Kidney (tissue), 22 donors: ENCODE measurements around the gene OR52E8. TPM values are rescaled to one million over a fixed set of nuclear protein-coding genes. Genes with fewer than 3 reads are reported as not detected.

Experiments
- DNase-seq, 5 donors: peaks; one replicate each; pipeline ENCODE4 v3.0.0-alpha.2; 2013 to 2020
- FAIRE-seq: peaks from 2 replicates; lab custom pipeline; 2012; peaks lifted over from hg19 to GRCh38; lab: Jason Lieb, UNC
- H3K27ac ChIP-seq, 2 donors: one replicate each; pipeline ENCODE4 v1.7.0; 2013; ENCODE audit warnings: low read depth in 2 of 2, low read length in 2 of 2, inconsistent platforms in 1 of 2
- H3K27me3 ChIP-seq: one replicate; pipeline ENCODE4 v1.7.1; 2013; ENCODE audit warnings: low read length, inconsistent platforms; ENCODE audit not compliant: control insufficient read depth, insufficient read depth
- H3K36me3 ChIP-seq, 3 donors: one replicate each; pipeline versions ENCODE4 v1.7.0 to v1.7.1; 2013; ENCODE audit warnings: low read length in 3 of 3, control low read depth in 1 of 3, inconsistent platforms in 1 of 3; ENCODE audit not compliant: insufficient read depth in 3 of 3, control insufficient read depth in 2 of 3
- H3K4me1 ChIP-seq, 3 donors: one replicate each; pipeline versions ENCODE4 v1.7.0 to v1.7.1; 2013; ENCODE audit warnings: low read length in 3 of 3, inconsistent platforms in 1 of 3, low read depth in 1 of 3; ENCODE audit not compliant: control insufficient read depth in 2 of 3, insufficient read depth in 2 of 3
- H3K4me3 ChIP-seq, 3 donors: one replicate each; pipeline versions ENCODE4 v1.7.0 to v1.8.1; 2013; ENCODE audit warnings: low read length in 3 of 3, control low read depth in 1 of 3, inconsistent platforms in 1 of 3
- H3K9ac ChIP-seq, 3 donors: one replicate each; pipeline versions ENCODE4 v1.7.0 to v1.7.1; 2013; ENCODE audit warnings: low read length in 3 of 3, control low read depth in 1 of 3, inconsistent platforms in 1 of 3
- H3K9me3 ChIP-seq, 3 donors: one replicate each; pipeline versions ENCODE4 v1.7.0 to v1.7.1; 2013; ENCODE audit warnings: low read length in 3 of 3, control low read depth in 1 of 3, inconsistent platforms in 1 of 3; ENCODE audit not compliant: control insufficient read depth in 2 of 3, insufficient read depth in 1 of 3
- intact Hi-C: fragments of 100-400 bp; cut with DNase I; formaldehyde crosslinking; loops from one replicate; pipeline ENCODE4 v1.11.1; 2022
- long read RNA-seq, 10 donors: library from polyadenylated mRNA in 1 of 10; unstranded in 1 of 10; transcript quantifications; one replicate each; pipeline ENCODE4 v2.0.0 and lab custom pipeline, GENCODE V29; 2021 to 2026
- polyA plus RNA-seq: library from polyadenylated mRNA; stranded (reverse); fragments of 350-450 nt; fragmentation: Illumina TruSeq; extraction: RNeasy Lipid Tissue Mini Kit (QIAGEN cat#74804); gene quantifications from one replicate; pipeline ENCODE4 v1.2.3, GENCODE V29; 2014; ENCODE audit warnings: low read depth, low replicate concordance; ENCODE audit not compliant: insufficient read depth
- total RNA-seq: library from RNA; stranded (reverse); fragmentation: NEBNext Ultra II Directional; extraction: Animal tissue kit (Norgen Biotek cat#: 25700); gene quantifications from one replicate; pipeline ENCODE4 v1.2.1, GENCODE V29; 2021
- TF ChIP-seq, protein P1 (sequence below): IDR thresholded peaks from 3 replicates; pipeline ENCODE4 v1.5.1; 2012; ENCODE audit warnings: mild to moderate bottlenecking, moderate library complexity, borderline replicate concordance; ENCODE audit not compliant: insufficient read depth; ENCODE audit errors: extremely low read depth
- donor health status: control.
- donor health status: control.
- donor health status: control.
- donor health status: control.
- donor health status: control.
- donor health status: DM: yes; HTN: yes; CAD: no.
- donor health status: Normal renal cell carcinoma (clear cell type).

OR52E8 gene
- total RNA-seq (0.25 TPM), polyA plus RNA-seq (not detected)
- long read RNA-seq, donor 1 = 0 reads
- long read RNA-seq, donor 2 = 0 reads
- long read RNA-seq, donor 3 = 0 reads
- long read RNA-seq, donor 4 = 0 reads
- long read RNA-seq, donor 5 = 0 reads
- long read RNA-seq, donor 6 = 0 reads
- long read RNA-seq, donor 7 = 0 reads
- long read RNA-seq, donor 8 = 0 reads
- long read RNA-seq, donor 9 = 0 reads
- long read RNA-seq, donor 10 = 0 reads

DNA sequence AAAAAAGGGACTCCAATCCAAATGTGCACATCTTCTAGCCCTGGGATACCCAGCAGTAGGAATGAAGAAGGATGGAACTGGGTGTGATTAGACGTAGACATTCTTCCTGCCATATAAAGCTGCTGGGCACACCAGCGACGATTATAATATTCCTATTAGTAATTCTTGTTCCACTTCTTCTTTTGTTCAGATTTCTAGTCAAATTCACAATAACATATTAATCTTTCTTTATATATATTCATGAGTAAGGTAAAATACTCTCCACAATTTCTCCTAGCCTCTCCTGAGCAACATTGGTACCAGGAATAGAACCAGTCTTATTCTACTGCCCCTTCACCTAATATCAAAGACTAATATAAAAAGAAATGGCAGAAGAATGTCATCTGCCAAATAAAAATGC, at the start of gene OR52E8:
TSS of gene OR52E8 (minus strand) at position 101 of the 400 bp plus-strand sequence. CDS start at position 101, 0 bp downstream.
- Histone ChIP-seq H3K4me3 (no peak within 1 kb of the TSS), H3K4me1 (no peaks in the 10 kb centered on the region), H3K27ac (no peak within 1 kb of the TSS), H3K36me3 (no peaks in the 10 kb centered on the region), H3K9ac (no peak within 1 kb of the TSS), H3K9me3 (peaks cover 0 to 6% (median 3%) of the 10 kb centered on the region in 3 donors), H3K27me3 (no peaks in the 10 kb centered on the region)
- DNase-seq (no peak), FAIRE-seq (no peak)
- intact Hi-C loops = no loop called here
- TF ChIP-seq, protein P1, sequence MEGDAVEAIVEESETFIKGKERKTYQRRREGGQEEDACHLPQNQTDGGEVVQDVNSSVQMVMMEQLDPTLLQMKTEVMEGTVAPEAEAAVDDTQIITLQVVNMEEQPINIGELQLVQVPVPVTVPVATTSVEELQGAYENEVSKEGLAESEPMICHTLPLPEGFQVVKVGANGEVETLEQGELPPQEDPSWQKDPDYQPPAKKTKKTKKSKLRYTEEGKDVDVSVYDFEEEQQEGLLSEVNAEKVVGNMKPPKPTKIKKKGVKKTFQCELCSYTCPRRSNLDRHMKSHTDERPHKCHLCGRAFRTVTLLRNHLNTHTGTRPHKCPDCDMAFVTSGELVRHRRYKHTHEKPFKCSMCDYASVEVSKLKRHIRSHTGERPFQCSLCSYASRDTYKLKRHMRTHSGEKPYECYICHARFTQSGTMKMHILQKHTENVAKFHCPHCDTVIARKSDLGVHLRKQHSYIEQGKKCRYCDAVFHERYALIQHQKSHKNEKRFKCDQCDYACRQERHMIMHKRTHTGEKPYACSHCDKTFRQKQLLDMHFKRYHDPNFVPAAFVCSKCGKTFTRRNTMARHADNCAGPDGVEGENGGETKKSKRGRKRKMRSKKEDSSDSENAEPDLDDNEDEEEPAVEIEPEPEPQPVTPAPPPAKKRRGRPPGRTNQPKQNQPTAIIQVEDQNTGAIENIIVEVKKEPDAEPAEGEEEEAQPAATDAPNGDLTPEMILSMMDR = no peak

GRCh38 chr11:5899534-5899933, 42.0 kb upstream of the OR52E8 start:
- Histone ChIP-seq H3K4me3 (no peak overlapping the region), H3K9me3 (no peaks in the 10 kb centered on the region), H3K27me3 (no peaks in the 10 kb centered on the region), H3K27ac (no peak overlapping the region), H3K36me3 (no peaks in the 10 kb centered on the region), H3K4me1 (no peaks in the 10 kb centered on the region), H3K9ac (no peak overlapping the region)
- FAIRE-seq (no peak), DNase-seq (no peak)
- TF ChIP-seq, protein P1 = no peak
- intact Hi-C loops = no loop called here

DNA sequence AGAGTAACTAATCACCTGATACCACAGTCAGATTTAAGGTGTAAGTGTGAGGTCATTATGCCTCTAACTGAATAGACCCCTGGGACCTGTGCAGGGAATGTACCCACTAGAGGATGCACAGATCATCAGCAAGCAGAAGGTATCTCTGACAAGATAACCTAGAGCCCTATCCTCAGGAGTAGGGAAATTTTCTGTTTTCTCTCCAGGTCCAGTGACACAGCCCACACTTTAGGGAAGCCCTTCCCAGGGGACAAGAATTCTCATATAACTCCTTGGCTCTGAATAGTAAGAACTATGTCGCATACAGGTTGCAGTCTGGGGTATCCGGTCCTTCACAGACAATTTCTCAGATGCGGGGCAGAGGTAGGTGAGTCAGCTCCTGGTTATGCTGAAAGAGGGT, 35.4 kb upstream of the OR52E8 start, which contains the start of gene OR52E5:
TSS of gene OR52E5 (plus strand) at position 301 of the 400 bp plus-strand sequence. CDS start 7,569 bp downstream, outside the sequence.
- no peak within 1 kb of the TSS for H3K9ac ChIP-seq
- H3K27ac ChIP-seq = no peak within 1 kb of the TSS
- no peaks in the 10 kb centered on the region for H3K4me1 ChIP-seq
- no peaks in the 10 kb centered on the region for H3K27me3 ChIP-seq
- DNase-seq (no peak), FAIRE-seq (no peak)
- TF ChIP-seq, protein P1 = no peak
- no peak within 1 kb of the TSS for H3K4me3 ChIP-seq
- H3K36me3 ChIP-seq = no peaks in the 10 kb centered on the region
- intact Hi-C loops = no loop called here
- no peaks in the 10 kb centered on the region for H3K9me3 ChIP-seq
